CD8-positive, alpha-beta memory T cell (primary cell): Measurements from ENCODE around the gene LRFN3. TPM values are rescaled to one million over a fixed set of nuclear protein-coding genes. Genes with fewer than 3 reads are reported as not detected.
"Not testable (repeated sequence)": the region's sequence is repeated elsewhere in the genome, so short reads cannot be mapped to it uniquely, and the experiment has no call there.

Source experiments
- CTCF ChIA-PET: fragments of 350-600 bp; sonication (Branson Sonifier 250); formaldehyde crosslinking; loops from one replicate; lab custom pipeline; 2021; ENCODE audit warnings: antibody characterized with exemption; lab: Charles Lee
- POLR2A ChIA-PET: fragments of 350-600 bp; sonication (Branson Sonifier 250); formaldehyde crosslinking; loops from one replicate; lab custom pipeline; 2021; ENCODE audit warnings: antibody characterized with exemption; lab: Charles Lee
- DNase-seq, 5 donors: peaks; one replicate each; pipeline versions ENCODE4 v3.0.0 to v3.0.0-alpha.2; 2020 to 2022; ENCODE audit warnings: mixed read lengths in 1 of 5
- H3K27ac ChIP-seq: one replicate; pipeline ENCODE4 v1.7.0; 2013; ENCODE audit warnings: low read depth, mild to moderate bottlenecking, low read length, moderate library complexity
- H3K27me3 ChIP-seq: 2 replicates; pipeline ENCODE4 v1.7.0; 2013; ENCODE audit warnings: low read length, mild to moderate bottlenecking; ENCODE audit not compliant: insufficient read depth, poor library complexity, severe bottlenecking
- H3K36me3 ChIP-seq: 2 replicates; pipeline ENCODE4 v1.7.0; 2013; ENCODE audit warnings: mild to moderate bottlenecking, low read length, moderate library complexity; ENCODE audit not compliant: insufficient read depth
- H3K4me1 ChIP-seq: 2 replicates; pipeline ENCODE4 v1.7.0; 2013; ENCODE audit warnings: mild to moderate bottlenecking, low read length, moderate library complexity; ENCODE audit not compliant: insufficient read depth
- H3K4me3 ChIP-seq: 2 replicates; pipeline ENCODE4 v1.7.0; 2013; ENCODE audit warnings: mild to moderate bottlenecking, low read length
- H3K9me3 ChIP-seq: 2 replicates; pipeline ENCODE4 v1.7.0; 2013; ENCODE audit warnings: mild to moderate bottlenecking, low read length
- H3K27ac Mint-ChIP-seq, 8 donors: one replicate each; pipeline ENCODE4 v1.8.0; 2020 to 2021; ENCODE audit warnings: mixed read lengths in 8 of 8, mild to moderate bottlenecking in 6 of 8, inconsistent platforms in 3 of 8, moderate library complexity in 3 of 8
- H3K27me3 Mint-ChIP-seq, 2 donors: one replicate each; pipeline ENCODE4 v1.8.0; 2020 to 2021; ENCODE audit warnings: mixed read lengths in 2 of 2, mild to moderate bottlenecking in 1 of 2, moderate library complexity in 1 of 2
- H3K36me3 Mint-ChIP-seq, 3 donors: one replicate each; pipeline ENCODE4 v1.8.0; 2020 to 2021; ENCODE audit warnings: mixed read lengths in 3 of 3, inconsistent platforms in 1 of 3, mild to moderate bottlenecking in 1 of 3
- H3K4me1 Mint-ChIP-seq, 3 donors: one replicate each; pipeline ENCODE4 v1.8.0; 2020 to 2021; ENCODE audit warnings: mixed read lengths in 3 of 3, inconsistent platforms in 1 of 3, mild to moderate bottlenecking in 1 of 3
- H3K4me3 Mint-ChIP-seq, 7 donors: one replicate each; pipeline ENCODE4 v1.8.0; 2020 to 2021; ENCODE audit warnings: mixed read lengths in 7 of 7, mild to moderate bottlenecking in 6 of 7, moderate library complexity in 4 of 7, inconsistent platforms in 2 of 7
- H3K9me3 Mint-ChIP-seq, 5 donors: one replicate each; pipeline ENCODE4 v1.8.0; 2020 to 2022; ENCODE audit warnings: mixed read lengths in 5 of 5, mild to moderate bottlenecking in 3 of 5, moderate library complexity in 2 of 5, inconsistent platforms in 1 of 5
- polyA plus RNA-seq: library from polyadenylated mRNA; unstranded; fragments of 300-500 nt; fragmentation: Illumina TruSeq; gene quantifications from one replicate; pipeline ENCODE4 v1.2.3, GENCODE V29; 2021
- total RNA-seq, 2 experiments: library from RNA; stranded (reverse); gene quantifications; one replicate each; pipeline ENCODE4 v1.2.3, GENCODE V29; 2021

Gene LRFN3
- total and polyA plus RNA-seq, 3 experiments from 2014 or later, result 3.0 to 12.5 (median 12.4) TPM

GRCh38 chr19:35908010-35908441 is 28.1 kb upstream of the LRFN3 start, which contains the start of gene TYROBP:
TYROBP (minus strand) TSS chr19:35908295; CDS start chr19:35908228, 67 bp downstream.
- Histone ChIP-seq H3K36me3 (no peaks in the 10 kb centered on the region), H3K4me1 (peaks cover 38% of the 10 kb centered on the region), H3K4me3 (no peak within 1 kb of the TSS), H3K27ac (no peak within 1 kb of the TSS), H3K27me3 (no peaks in the 10 kb centered on the region), H3K9me3 (no peaks in the 10 kb centered on the region)
- Mint-ChIP-seq H3K27ac (peak within 1 kb of the TSS in 7 of 8 donors; percentile 41 to 97 (median 87)), H3K27me3 (no peaks in the 10 kb centered on the region), H3K4me1 (peaks cover 32 to 40% (median 38%) of the 10 kb centered on the region in 3 donors), H3K4me3 (peak within 1 kb of the TSS in 6 of 7 donors; percentile 47 to 91 (median 78)), H3K36me3 (peaks cover 2 to 8% (median 5%) of the 10 kb centered on the region in 3 donors), H3K9me3 (peaks cover 0 to 3% (median 0%) of the 10 kb centered on the region in 5 donors)
- no peak for DNase-seq
- POLR2A ChIA-PET, result no interaction called here
- CTCF ChIA-PET, result interaction anchor here (1.4 kb wide), 1 partner anchor 51 kb away, joined by 3 read pairs; no protein-coding TSS in a partner anchor

DNA sequence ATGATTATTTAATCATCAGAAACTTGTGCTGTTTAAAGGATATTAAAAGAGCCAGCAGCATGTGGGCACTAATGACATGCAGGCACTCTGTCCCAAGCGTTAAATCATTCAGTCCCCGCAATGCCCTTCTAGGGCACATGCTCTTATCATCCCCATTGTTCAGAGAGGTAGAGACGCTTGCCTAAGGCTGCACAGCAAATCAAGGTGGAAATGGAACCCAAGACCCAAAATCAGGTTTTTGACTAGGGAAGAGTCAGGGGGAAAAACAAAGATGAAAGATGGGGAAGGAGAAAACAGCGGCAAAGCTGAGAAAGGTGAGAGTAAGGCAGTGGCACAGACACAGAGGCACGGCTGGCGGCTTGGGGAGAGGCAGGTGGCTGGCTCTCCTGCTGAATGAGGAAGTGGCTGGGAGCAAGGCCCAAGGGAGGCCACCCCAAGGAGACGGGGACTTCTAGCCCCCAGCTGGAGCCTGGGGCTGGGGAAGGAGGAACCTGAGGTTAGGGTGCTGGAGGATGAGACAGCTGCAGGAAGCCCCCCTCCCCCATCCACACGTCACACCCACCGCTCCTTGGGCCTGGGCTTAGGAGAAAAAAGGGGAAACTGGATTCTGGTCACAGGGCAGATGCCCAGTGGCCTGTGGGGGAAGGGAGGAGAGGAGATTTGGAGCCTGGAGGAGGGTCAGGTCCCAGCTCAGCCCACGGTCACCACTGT is 27.0 kb upstream of the LRFN3 start:
- no peaks in the 10 kb centered on the region for H3K36me3 ChIP-seq
- CTCF ChIA-PET, result interaction anchor here (1.4 kb wide), 1 partner anchor 50 kb away, joined by 3 read pairs; no protein-coding TSS in a partner anchor
- H3K27ac Mint-ChIP-seq, result peak overlapping the region in 5 of 8 donors; percentile 66 to 93 (median 74)
- no peaks in the 10 kb centered on the region for H3K27me3 ChIP-seq
- H3K4me1 ChIP-seq, result peaks cover 32% of the 10 kb centered on the region
- POLR2A ChIA-PET, result interaction anchor here (0.5 kb wide), 1 partner anchor 40 kb away, joined by 3 read pairs; no protein-coding TSS in a partner anchor
- peak overlapping the region; percentile 47 for H3K27ac ChIP-seq
- no peaks in the 10 kb centered on the region for H3K9me3 ChIP-seq
- H3K9me3 Mint-ChIP-seq, result no peaks in the 10 kb centered on the region
- no peak for DNase-seq
- peak overlapping the region in 4 of 7 donors; percentile 26 to 43 (median 28) for H3K4me3 Mint-ChIP-seq
- no peak overlapping the region for H3K4me3 ChIP-seq
- H3K36me3 Mint-ChIP-seq, result peaks cover 0 to 3% (median 0%) of the 10 kb centered on the region in 3 donors
- H3K27me3 Mint-ChIP-seq, result no peaks in the 10 kb centered on the region
- peaks cover 24 to 29% (median 29%) of the 10 kb centered on the region in 3 donors for H3K4me1 Mint-ChIP-seq

DNA sequence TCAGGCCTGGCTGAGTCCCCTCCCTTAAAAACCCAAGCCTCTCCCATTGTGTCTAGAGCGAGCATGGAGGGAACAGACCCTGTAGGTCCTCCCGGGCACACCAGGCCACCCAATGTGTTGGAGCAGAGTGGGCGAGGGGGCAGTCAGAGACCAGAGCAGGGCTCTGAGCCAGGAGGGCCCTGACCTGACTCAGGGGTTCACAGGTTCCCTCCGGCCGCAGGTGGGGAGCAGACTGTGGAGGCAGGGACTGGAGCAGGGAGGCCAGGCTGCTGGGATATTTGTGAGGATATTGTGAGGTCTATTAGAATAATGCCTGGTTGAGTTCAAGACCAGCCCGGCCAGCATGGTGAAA is 26.5 kb upstream of the LRFN3 start:
- Mint-ChIP-seq H3K27me3 (no peaks in the 10 kb centered on the region), H3K4me1 (peaks cover 19 to 24% (median 24%) of the 10 kb centered on the region in 3 donors), H3K36me3 (peaks cover 0 to 2% (median 0%) of the 10 kb centered on the region in 3 donors), H3K9me3 (no peaks in the 10 kb centered on the region), H3K4me3 (peak overlapping the region in 1 of 7 donors; percentile 74), H3K27ac (peak overlapping the region in 4 of 8 donors; percentile 17 to 92 (median 70))
- H3K9me3 ChIP-seq, result no peaks in the 10 kb centered on the region
- no peak overlapping the region for H3K4me3 ChIP-seq
- POLR2A ChIA-PET, result no interaction called here
- CTCF ChIA-PET, result interaction anchor here (1.4 kb wide), 1 partner anchor 49 kb away, joined by 3 read pairs; no protein-coding TSS in a partner anchor
- H3K27me3 ChIP-seq, result no peaks in the 10 kb centered on the region
- no peaks in the 10 kb centered on the region for H3K36me3 ChIP-seq
- H3K4me1 ChIP-seq, result peaks cover 27% of the 10 kb centered on the region
- peak overlapping the region; percentile 47 for H3K27ac ChIP-seq
- DNase-seq, result no peak

- H3K4me3 Mint-ChIP-seq, H3K27ac ChIP-seq, POLR2A ChIA-PET, H3K4me3 ChIP-seq, CTCF ChIA-PET, H3K27ac Mint-ChIP-seq, H3K27me3 ChIP-seq, H3K9me3 Mint-ChIP-seq, H3K36me3 ChIP-seq, H3K27me3 Mint-ChIP-seq, DNase-seq, H3K36me3 Mint-ChIP-seq, H3K9me3 ChIP-seq: not testable (repeated sequence)
- peaks cover 13 to 18% (median 17%) of the 10 kb centered on the region in 3 donors for H3K4me1 Mint-ChIP-seq
- H3K4me1 ChIP-seq, result peaks cover 23% of the 10 kb centered on the region
These were observed 25.8 kb upstream of the LRFN3 start for GRCh38 chr19:35910355-35910754.

- Histone ChIP-seq H3K36me3 (no peaks in the 10 kb centered on the region), H3K4me1 (peaks cover 23% of the 10 kb centered on the region), H3K9me3 (no peaks in the 10 kb centered on the region), H3K27me3 (no peaks in the 10 kb centered on the region), H3K4me3 (no peak overlapping the region), H3K27ac (no peak overlapping the region)
- Mint-ChIP-seq H3K27ac (peak overlapping the region in 2 of 8 donors; percentile 19 to 81), H3K4me1 (peaks cover 13 to 18% (median 17%) of the 10 kb centered on the region in 3 donors), H3K36me3 (no peaks in the 10 kb centered on the region), H3K4me3 (no peak overlapping the region), H3K27me3 (no peaks in the 10 kb centered on the region), H3K9me3 (no peaks in the 10 kb centered on the region)
- ChIA-PET POLR2A (no interaction called here), CTCF (no interaction called here)
- DNase-seq, result no peak
These were observed 25.0 kb upstream of the LRFN3 start for GRCh38 chr19:35911173-35911572.

DNA sequence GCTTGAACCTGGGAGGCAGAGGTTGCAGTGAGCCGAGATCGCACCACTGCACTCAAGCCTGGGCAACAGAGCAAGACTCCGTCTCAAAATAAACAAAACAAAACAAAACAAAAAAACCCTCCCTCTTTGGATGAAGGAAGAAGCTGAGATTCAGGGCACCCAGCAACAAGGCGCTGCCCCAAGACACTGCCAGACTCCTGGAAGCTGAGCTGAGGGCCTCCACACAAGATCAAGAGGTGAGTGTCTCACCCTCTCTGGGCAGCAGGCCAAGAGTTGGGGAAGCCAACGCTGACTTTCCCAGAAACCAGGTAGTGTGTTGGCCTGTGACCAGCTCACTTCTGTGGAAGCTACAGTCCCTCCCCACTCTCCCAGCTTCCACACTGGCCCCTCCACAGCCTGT is 24.4 kb upstream of the LRFN3 start:
- H3K4me3 ChIP-seq, result no peak overlapping the region
- POLR2A ChIA-PET, result interaction anchor here (0.6 kb wide), 1 partner anchor 44 kb away, joined by 3 read pairs; no protein-coding TSS in a partner anchor
- no peaks in the 10 kb centered on the region for H3K27me3 Mint-ChIP-seq
- no peak overlapping the region for H3K27ac ChIP-seq
- H3K36me3 Mint-ChIP-seq, result no peaks in the 10 kb centered on the region
- H3K9me3 Mint-ChIP-seq, result no peaks in the 10 kb centered on the region
- no peak for DNase-seq
- no peaks in the 10 kb centered on the region for H3K36me3 ChIP-seq
- H3K4me1 ChIP-seq, result peaks cover 23% of the 10 kb centered on the region
- peaks cover 11 to 17% (median 13%) of the 10 kb centered on the region in 3 donors for H3K4me1 Mint-ChIP-seq
- no peak overlapping the region for H3K4me3 Mint-ChIP-seq
- peak overlapping the region in 2 of 8 donors; percentile 35 to 81 for H3K27ac Mint-ChIP-seq
- H3K9me3 ChIP-seq, result no peaks in the 10 kb centered on the region
- no peaks in the 10 kb centered on the region for H3K27me3 ChIP-seq
- CTCF ChIA-PET, result interaction anchor here (1.5 kb wide), 1 partner anchor 30 kb away, joined by 5 read pairs; no protein-coding TSS in a partner anchor

DNA sequence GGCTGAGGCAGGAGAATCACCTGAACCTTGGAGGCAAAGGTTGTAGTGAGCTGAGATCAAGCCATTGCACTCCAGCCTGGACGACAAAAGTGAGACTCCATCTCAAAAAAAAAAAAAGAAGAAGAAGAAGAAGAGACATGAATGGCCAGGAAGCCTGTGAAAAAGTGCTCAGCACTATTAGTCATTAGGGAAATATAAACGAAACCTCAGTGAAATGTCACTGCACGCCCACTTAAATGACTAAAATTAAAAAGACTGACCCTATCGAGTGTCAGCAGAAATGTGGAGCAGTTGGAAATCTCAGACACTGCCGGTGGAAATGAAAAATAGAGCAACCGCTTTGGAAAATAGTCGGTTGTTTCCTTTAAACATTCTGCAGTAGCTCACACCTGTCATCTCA is 22.6 kb upstream of the LRFN3 start:
- peaks cover 3 to 9% (median 5%) of the 10 kb centered on the region in 3 donors for H3K4me1 Mint-ChIP-seq
- peaks cover 12% of the 10 kb centered on the region for H3K4me1 ChIP-seq

GRCh38 chr19:35915443-35915842 is 20.7 kb upstream of the LRFN3 start:
- CTCF ChIA-PET, result interaction anchor here (1.5 kb wide), 1 partner anchor 16 kb away, joined by 3 read pairs; no protein-coding TSS in a partner anchor
- POLR2A ChIA-PET, result no interaction called here
- no peak overlapping the region for H3K4me3 Mint-ChIP-seq
- no peak for DNase-seq
- no peaks in the 10 kb centered on the region for H3K9me3 ChIP-seq
- H3K4me1 ChIP-seq, result no peaks in the 10 kb centered on the region
- no peaks in the 10 kb centered on the region for H3K27me3 ChIP-seq
- no peaks in the 10 kb centered on the region for H3K27me3 Mint-ChIP-seq
- no peaks in the 10 kb centered on the region for H3K36me3 Mint-ChIP-seq
- no peaks in the 10 kb centered on the region for H3K36me3 ChIP-seq
- H3K4me3 ChIP-seq, result no peak overlapping the region
- no peak overlapping the region for H3K27ac ChIP-seq
- H3K9me3 Mint-ChIP-seq, result no peaks in the 10 kb centered on the region
- peaks cover 0 to 4% (median 0%) of the 10 kb centered on the region in 3 donors for H3K4me1 Mint-ChIP-seq
- no peak overlapping the region for H3K27ac Mint-ChIP-seq

More for the DNA sequence above, 22.6 kb upstream of the LRFN3 start:
- Histone ChIP-seq H3K9me3 (no peaks in the 10 kb centered on the region), H3K27ac (no peak overlapping the region), H3K27me3 (no peaks in the 10 kb centered on the region), H3K4me3 (no peak overlapping the region), H3K36me3 (no peaks in the 10 kb centered on the region)
- ChIA-PET CTCF (interaction anchor here (0.7 kb wide), 1 partner anchor 1077 kb away, joined by 5 read pairs; no protein-coding TSS in a partner anchor), POLR2A (interaction anchor here (0.5 to 0.6 kb wide), 2 partner anchors 96 to 252 kb away, joined by 3 to 6 read pairs; no protein-coding TSS in a partner anchor)
- Mint-ChIP-seq H3K9me3 (no peaks in the 10 kb centered on the region), H3K27ac (no peak overlapping the region), H3K4me3 (no peak overlapping the region), H3K27me3 (no peaks in the 10 kb centered on the region), H3K36me3 (no peaks in the 10 kb centered on the region)
- no peak for DNase-seq
